NCI-H2029 treated with DMSO at 0.1 percent for 48 hours (cell line): ENCODE data around the gene ENPP4.
"Not testable (repeated sequence)": the region's sequence is repeated elsewhere in the genome, so short reads cannot be mapped to it uniquely, and the experiment has no call there.

Experiments used
- DNase-seq: peaks from one replicate; lab custom pipeline; 2025; lab: John Stamatoyannopoulos, UW

ENPP4 gene

GRCh38 chr6:46130666-46131065, 877 bp downstream of the ENPP4 start:
- peak; percentile 50 for DNase-seq

GRCh38 chr6:46131291-46131690, 1.5 kb downstream of the ENPP4 start:
- not testable (repeated sequence) for DNase-seq

GRCh38 chr6:46134216-46134615, 4.4 kb downstream of the ENPP4 start:
- no peak for DNase-seq

- no peak for DNase-seq
Measured at GRCh38 chr6:46135176-46135575, 5.4 kb downstream of the ENPP4 start.

GRCh38 chr6:46136831-46137230, 7.0 kb downstream of the ENPP4 start:
- DNase-seq: no peak

- no peak for DNase-seq
Measured at GRCh38 chr6:46137387-46137786, 7.6 kb downstream of the ENPP4 start.

- DNase-seq: peak; percentile 40
Measured at GRCh38 chr6:46138281-46138680, 8.5 kb downstream of the ENPP4 start.

- DNase-seq: no peak
Measured at GRCh38 chr6:46144270-46144669, 14.5 kb downstream of the ENPP4 start.

- DNase-seq: not testable (repeated sequence)
Measured at GRCh38 chr6:46149066-46149465, 19.3 kb downstream of the ENPP4 start.

GRCh38 chr6:46156701-46157100, 26.9 kb downstream of the ENPP4 start:
- no peak for DNase-seq

GRCh38 chr6:46159229-46159628, 29.4 kb downstream of the ENPP4 start:
- no peak for DNase-seq

GRCh38 chr6:46160102-46160501, 30.3 kb downstream of the ENPP4 start:
- DNase-seq: no peak

GRCh38 chr6:46170357-46171289, 40.8 kb downstream of the ENPP4 start, which contains the start of gene ENPP5:
ENPP5 (minus strand) TSS chr6:46170980; CDS start chr6:46168262, 2,718 bp downstream.
- peak; percentile 92 for DNase-seq

- DNase-seq: no peak
Measured at GRCh38 chr6:46172176-46172575, 42.4 kb downstream of the ENPP4 start.

- DNase-seq: no peak
Measured at GRCh38 chr6:46174904-46175303, 45.1 kb downstream of the ENPP4 start.

- DNase-seq: no peak
Measured at GRCh38 chr6:46175446-46175845, 45.7 kb downstream of the ENPP4 start.

- no peak for DNase-seq
Measured at GRCh38 chr6:46175976-46176375, 46.2 kb downstream of the ENPP4 start.

GRCh38 chr6:46184114-46184513, 54.3 kb downstream of the ENPP4 start:
- no peak for DNase-seq

GRCh38 chr6:46186583-46186982, 56.8 kb downstream of the ENPP4 start:
- no peak for DNase-seq

GRCh38 chr6:46189726-46190125, 59.9 kb downstream of the ENPP4 start:
- DNase-seq: no peak

- DNase-seq: no peak
Measured at GRCh38 chr6:46190889-46191288, 61.1 kb downstream of the ENPP4 start.

- no peak for DNase-seq
Measured at GRCh38 chr6:46191961-46192360, 62.2 kb downstream of the ENPP4 start.
